Measurements from ENCODE around the gene C14orf39.

C14orf39 gene

GRCh38 chr14:60485598-60486251, at the start of gene C14orf39:
Gene C14orf39, minus strand, starts transcription at chr14:60486063. Its CDS starts 985 bp downstream, at chr14:60485078.
- no peak for TF ChIP-seq CTCF (IDR thresholded peaks at IDR 0.05; ENCODE audit: low read depth, low read length, missing control alignments)
- in situ Hi-C loops (cut with HindIII; ENCODE audit: low sequenced_read_pairs) = no loop called here
- no peak for DNase-seq (ENCODE audit: low read depth)
- peak within 1 kb of the TSS; percentile 36 for H3K4me3 ChIP-seq (ENCODE audit: low read depth, low read length)

- TF ChIP-seq CTCF (IDR thresholded peaks at IDR 0.05; ENCODE audit: low read depth, low read length, missing control alignments) = no peak
- no peak overlapping the region for H3K4me3 ChIP-seq (ENCODE audit: low read depth, low read length)
- DNase-seq (ENCODE audit: low read depth) = no peak
- in situ Hi-C loops (cut with HindIII; ENCODE audit: low sequenced_read_pairs) = no loop called here
Measured at GRCh38 chr14:60532442-60532841, 46.6 kb upstream of the C14orf39 start.

- in situ Hi-C loops (cut with HindIII; ENCODE audit: low sequenced_read_pairs) = no loop called here
- TF ChIP-seq CTCF (IDR thresholded peaks at IDR 0.05; ENCODE audit: low read depth, low read length, missing control alignments) = no peak
- no peak for DNase-seq (ENCODE audit: low read depth)
- no peak overlapping the region for H3K4me3 ChIP-seq (ENCODE audit: low read depth, low read length)
Measured at GRCh38 chr14:60515511-60516289, 29.8 kb upstream of the C14orf39 start.

GRCh38 chr14:60514741-60515491, 29.1 kb upstream of the C14orf39 start:
- DNase-seq (ENCODE audit: low read depth) = no peak
- peak; percentile 28 for TF ChIP-seq CTCF (IDR thresholded peaks at IDR 0.05; ENCODE audit: low read depth, low read length, missing control alignments)
- in situ Hi-C loops (cut with HindIII; ENCODE audit: low sequenced_read_pairs) = no loop called here
- peak overlapping the region; percentile 30 for H3K4me3 ChIP-seq (ENCODE audit: low read depth, low read length)

GRCh38 chr14:60514378-60514740, 28.5 kb upstream of the C14orf39 start:
- no peak for TF ChIP-seq CTCF (IDR thresholded peaks at IDR 0.05; ENCODE audit: low read depth, low read length, missing control alignments)
- in situ Hi-C loops (cut with HindIII; ENCODE audit: low sequenced_read_pairs) = no loop called here
- DNase-seq (ENCODE audit: low read depth) = no peak
- peak overlapping the region; percentile 30 for H3K4me3 ChIP-seq (ENCODE audit: low read depth, low read length)

- no peak overlapping the region for H3K4me3 ChIP-seq (ENCODE audit: low read depth, low read length)
- DNase-seq (ENCODE audit: low read depth) = no peak
- in situ Hi-C loops (cut with HindIII; ENCODE audit: low sequenced_read_pairs) = no loop called here
- TF ChIP-seq CTCF (IDR thresholded peaks at IDR 0.05; ENCODE audit: low read depth, low read length, missing control alignments) = no peak
Measured at GRCh38 chr14:60512973-60513571, 27.2 kb upstream of the C14orf39 start.
